Stomach (tissue), 9 donors: ENCODE measurements around the gene SHLD1. TPM values are rescaled to one million over a fixed set of nuclear protein-coding genes. Genes with fewer than 3 reads are reported as not detected.
"Not testable (repeated sequence)": the region's sequence is repeated elsewhere in the genome, so short reads cannot be mapped to it uniquely, and the experiment has no call there.

Experiments
- DNase-seq, 2 donors: peaks; one replicate each; pipeline versions ENCODE4 v3.0.0 to v3.0.0-alpha.2; 2013 to 2019
- H3K27ac ChIP-seq, 5 donors: fragments of 200-600 bp in 4 of 5; sonication (generic) in 4 of 5; one replicate each; pipeline ENCODE4 v1.5.1; 2013 to 2019; ENCODE audit warnings: mild to moderate bottlenecking in 1 of 5, moderate library complexity in 1 of 5
- H3K27me3 ChIP-seq, 3 donors: fragments of 200-600 bp; sonication (generic); one replicate each; pipeline ENCODE4 v1.5.1; 2017 to 2019; ENCODE audit warnings: mixed run types in 1 of 3
- H3K36me3 ChIP-seq, 4 donors: fragments of 200-600 bp; sonication (generic); 1 replicate in 3 of 4; 2 replicates in 1 of 4; pipeline ENCODE4 v1.5.1; 2016 to 2019
- H3K4me1 ChIP-seq, 4 donors: fragments of 200-600 bp; sonication (generic); one replicate each; pipeline ENCODE4 v1.5.1; 2016 to 2019
- H3K4me3 ChIP-seq, 4 donors: fragments of 200-600 bp; sonication (generic) in 3 of 4; one replicate each; pipeline ENCODE4 v1.5.1; 2016 to 2019; ENCODE audit warnings: mild to moderate bottlenecking in 1 of 4
- H3K9me3 ChIP-seq, 4 donors: fragments of 200-600 bp; sonication (generic); one replicate each; pipeline ENCODE4 v1.5.1; 2016 to 2019
- CTCF ChIP-seq, 7 experiments: fragments of 450-650 bp in 4 of 7; fragments of 200-600 bp in 3 of 7; sonication (generic) in 3 of 7; IDR thresholded peaks; one replicate each; pipeline ENCODE4 v1.5.1; 2016 to 2019; ENCODE audit warnings: antibody characterized with exemption in 7 of 7, control low read depth in 2 of 7, mild to moderate bottlenecking in 1 of 7
- EP300 ChIP-seq: sonication (generic); formaldehyde crosslinking; IDR thresholded peaks from one replicate; pipeline ENCODE4 v1.6.1; 2017; ENCODE audit warnings: antibody characterized with exemption
- POLR2A ChIP-seq, 4 donors: fragments of 450-650 bp; IDR thresholded peaks; one replicate each; pipeline ENCODE4 v1.6.1; 2016; ENCODE audit warnings: antibody characterized with exemption in 4 of 4, control low read depth in 2 of 4, mild to moderate bottlenecking in 1 of 4, moderate library complexity in 1 of 4
- POLR2AphosphoS5 ChIP-seq, 3 donors: sonication (generic); formaldehyde crosslinking; IDR thresholded peaks; one replicate each; pipeline ENCODE4 v1.6.1; 2016; ENCODE audit warnings: antibody characterized with exemption in 3 of 3
- WGBS, 5 donors: extraction: QIAGEN DNeasy Blood & Tissue Kit in 3 of 5; methylation state at CpG; one replicate each; pipeline versions ENCODE4 v1.1.5 to v1.1.7; 2013 to 2018; 5-methylcytosine and 5-hydroxymethylcytosine counted together
- intact Hi-C: fragments of 100-400 bp; cut with DNase I; formaldehyde crosslinking; loops from one replicate; pipeline ENCODE4 v1.15.1; 2023; ENCODE audit warnings: low total_unique reads
- polyA plus RNA-seq, 3 donors: library from polyadenylated mRNA; stranded (reverse); fragments of 200-250 nt; gene quantifications; one replicate each; pipeline ENCODE4 v1.2.3, GENCODE V29; 2013
- total RNA-seq, 5 donors: library from RNA; depleted of rRNA; stranded (reverse); fragments of >200 nt; gene quantifications; one replicate each; pipeline versions ENCODE4 v1.1.0 to v1.2.3, GENCODE V29; 2014 to 2016
- donor health status: healthy with polysubstance abuse.
- donor health status: Bipolar disorder and iron deficiency.
- donor health status: healthy.

The SHLD1 gene
- total and polyA plus RNA-seq, 8 donors: 1.3 to 10.5 (median 3.5) TPM; not detected in 1

GRCh38 chr20:5722927-5723326 lies 27.3 kb upstream of the SHLD1 start:
- peaks cover 0 to 14% (median 8%) of the 10 kb centered on the region in 4 donors for H3K4me1 ChIP-seq
- intact Hi-C loops: no loop called here
- H3K27ac ChIP-seq: no peak overlapping the region
- no peak overlapping the region for H3K4me3 ChIP-seq
- TF ChIP-seq POLR2AphosphoS5 (IDR thresholded peaks at IDR 0.05): no peak
- no peak for TF ChIP-seq CTCF (IDR thresholded peaks at IDR 0.05)
- no peak for TF ChIP-seq POLR2A (IDR thresholded peaks at IDR 0.05)
- no peak for TF ChIP-seq EP300
- peaks cover 0 to 5% (median 5%) of the 10 kb centered on the region in 4 donors for H3K9me3 ChIP-seq
- DNase-seq: peak in 1 of 2 donors; percentile 30
- H3K36me3 ChIP-seq: no peaks in the 10 kb centered on the region
- no peaks in the 10 kb centered on the region for H3K27me3 ChIP-seq
- 72 to 85% (median 80%) methylated on average over 9 of the region's 9 CpGs for WGBS, 5 donors

GRCh38 chr20:5725183-5725463 lies 25.1 kb upstream of the SHLD1 start:
- intact Hi-C loops, DNase-seq, H3K27me3 ChIP-seq, H3K4me3 ChIP-seq, H3K36me3 ChIP-seq, H3K9me3 ChIP-seq: not testable (repeated sequence)
- Histone ChIP-seq H3K4me1 (peaks cover 4 to 14% (median 9%) of the 10 kb centered on the region in 4 donors), H3K27ac (peak overlapping the region in 1 of 5 donors; percentile 74)
- WGBS, 5 donors: 83 to 97% (median 87%) methylated on average over 3 of the region's 3 CpGs

- WGBS, 5 donors: 67 to 83% (median 72%) methylated on average over 5 of the region's 5 CpGs
- peaks cover 0 to 5% (median 5%) of the 10 kb centered on the region in 4 donors for H3K9me3 ChIP-seq
- H3K27ac ChIP-seq: no peak overlapping the region
- no peak overlapping the region for H3K4me3 ChIP-seq
- H3K4me1 ChIP-seq: peaks cover 4 to 24% (median 11%) of the 10 kb centered on the region in 4 donors
- TF ChIP-seq POLR2AphosphoS5 (IDR thresholded peaks at IDR 0.05) (no peak), POLR2A (IDR thresholded peaks at IDR 0.05) (no peak), EP300 (no peak), CTCF (IDR thresholded peaks at IDR 0.05) (no peak)
- no peaks in the 10 kb centered on the region for H3K36me3 ChIP-seq
- no peaks in the 10 kb centered on the region for H3K27me3 ChIP-seq
- DNase-seq: no peak
- intact Hi-C loops: no loop called here
Measured at GRCh38 chr20:5727018-5727515, 23.1 kb upstream of the SHLD1 start.

GRCh38 chr20:5729348-5729747 lies 20.9 kb upstream of the SHLD1 start:
- no peak overlapping the region for H3K4me3 ChIP-seq
- peaks cover 4 to 25% (median 10%) of the 10 kb centered on the region in 4 donors for H3K4me1 ChIP-seq
- H3K36me3 ChIP-seq: no peaks in the 10 kb centered on the region
- peaks cover 0 to 5% (median 5%) of the 10 kb centered on the region in 4 donors for H3K9me3 ChIP-seq
- 66 to 86% (median 69%) methylated on average over 2 of the region's 2 CpGs for WGBS, 5 donors
- TF ChIP-seq POLR2AphosphoS5 (IDR thresholded peaks at IDR 0.05): peak in 1 of 3 donors; percentile 6
- TF ChIP-seq EP300: no peak
- TF ChIP-seq POLR2A (IDR thresholded peaks at IDR 0.05): no peak
- no peak for TF ChIP-seq CTCF (IDR thresholded peaks at IDR 0.05)
- no peak for DNase-seq
- H3K27ac ChIP-seq: no peak overlapping the region
- intact Hi-C loops: no loop called here
- no peaks in the 10 kb centered on the region for H3K27me3 ChIP-seq

GRCh38 chr20:5730131-5730530 lies 20.1 kb upstream of the SHLD1 start:
- WGBS, 5 donors: 70 to 93% (median 82%) methylated on average over 2 of the region's 2 CpGs
- H3K4me3 ChIP-seq: no peak overlapping the region
- H3K27ac ChIP-seq: peak overlapping the region in 1 of 5 donors; percentile 44
- TF ChIP-seq POLR2AphosphoS5 (IDR thresholded peaks at IDR 0.05) (no peak), EP300 (no peak), CTCF (IDR thresholded peaks at IDR 0.05) (no peak), POLR2A (IDR thresholded peaks at IDR 0.05) (no peak)
- DNase-seq: no peak
- peaks cover 0 to 17% (median 6%) of the 10 kb centered on the region in 4 donors for H3K4me1 ChIP-seq
- no peaks in the 10 kb centered on the region for H3K27me3 ChIP-seq
- H3K9me3 ChIP-seq: peaks cover 0 to 5% (median 5%) of the 10 kb centered on the region in 4 donors
- intact Hi-C loops: no loop called here
- no peaks in the 10 kb centered on the region for H3K36me3 ChIP-seq
